Fibroblast of lung (primary cell): ENCODE results near the gene ANKS1B.

Experiments
- CTCF ChIP-seq, 2 donors: IDR thresholded peaks in 1 of 2; conservative IDR thresholded peaks in 1 of 2; 1 replicate in 1 of 2; 2 replicates in 1 of 2; pipeline ENCODE4 v1.5.1; 2011 to 2012; ENCODE audit warnings: low read length in 2 of 2, control low read depth in 1 of 2, inconsistent platforms in 1 of 2, low read depth in 1 of 2, mild to moderate bottlenecking in 1 of 2
- EZH2 ChIP-seq: IDR thresholded peaks from 2 replicates; pipeline ENCODE4 v1.5.1; 2012; ENCODE audit warnings: low read length, control low read depth, mild to moderate bottlenecking; ENCODE audit errors: missing control alignments

- TF ChIP-seq CTCF (conservative IDR thresholded peaks at IDR 0.05 in 1 of 2, IDR thresholded peaks at IDR 0.05 in 1 of 2; ENCODE audit: low read depth in 1 of 2, low read length in 2 of 2) (no peak), EZH2 (no peak)
These were observed 897.5 kb downstream of the ANKS1B start for GRCh38 chr12:99087278-99087677.
